Measurements from ENCODE around the gene IL24. TPM values are rescaled to one million over a fixed set of nuclear protein-coding genes. Genes with fewer than 3 reads are reported as not detected.

The IL24 gene
- total and polyA plus RNA-seq, 2 donors (not counting 1 experiment from before 2014, with no cell fraction given), result not detected

DNA sequence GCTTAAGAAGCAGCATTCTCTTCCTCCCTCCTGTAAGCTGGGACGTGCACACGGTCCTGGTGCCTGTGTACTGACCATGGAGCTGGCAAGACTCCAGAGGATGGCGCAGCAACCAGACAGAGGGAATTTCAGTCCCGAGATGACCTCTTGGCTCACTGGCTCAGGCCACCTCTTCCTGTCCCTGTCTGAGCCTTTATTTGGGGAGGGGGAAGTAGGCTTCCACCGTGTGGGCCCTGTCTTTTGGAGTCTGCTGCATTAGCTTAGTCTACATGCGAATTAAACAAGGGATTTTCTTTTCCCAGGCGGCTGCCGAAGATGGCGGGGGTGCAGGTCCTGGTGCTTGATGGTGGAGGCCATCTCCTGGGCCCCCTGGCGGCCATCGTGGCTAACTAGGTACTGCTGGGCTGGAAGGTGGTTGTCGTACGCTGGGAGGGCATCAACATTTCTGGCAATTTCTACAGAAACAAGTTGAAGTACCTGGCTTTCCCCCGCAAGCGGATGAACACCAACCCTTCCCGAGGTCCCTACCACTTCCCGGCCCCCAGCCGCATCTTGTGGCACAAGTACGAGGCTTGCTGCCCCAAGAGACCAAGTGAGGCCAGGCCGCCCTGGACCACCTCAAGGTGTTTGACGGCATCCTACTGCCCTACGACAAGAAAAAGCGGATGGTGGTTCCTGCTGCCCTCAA lies 10.2 kb downstream of the IL24 start:
- Mint-ChIP-seq H3K4me3 (peak overlapping the region; percentile 34), H3K9me3 (ENCODE audit: insufficient read depth) (no peaks in the 10 kb centered on the region), H3K4me1 (peaks cover 86% of the 10 kb centered on the region), H3K27ac (peak overlapping the region; percentile 83), H3K27me3 (no peaks in the 10 kb centered on the region)
- CTCF ChIA-PET, result interaction anchor here (0.6 to 11.6 kb wide), 12 partner anchors 11 to 188 kb away, joined by 3 to 208 read pairs (median 14); partner anchors contain the start of genes FCMR, IL20 and PIGR
- Histone ChIP-seq H4K20me1 (ENCODE audit: control insufficient read depth, insufficient read depth, low read length, poor library complexity, severe bottlenecking) (peaks cover 97% of the 10 kb centered on the region), H3K27me3 (replicated peaks in 1 of 4; ENCODE audit: control extremely low read depth in 1 of 4, control insufficient read depth in 3 of 4, insufficient read depth in 4 of 4, low read length in 3 of 4) (no peaks in the 10 kb centered on the region), H3K4me1 (ENCODE audit: control insufficient read depth in 2 of 2, insufficient read depth in 2 of 2, low read length in 2 of 2) (peaks cover 69 to 80% of the 10 kb centered on the region in 2 donors), H2AFZ (ENCODE audit: insufficient read depth, low read depth, low read length, poor library complexity, severe bottlenecking) (no peak overlapping the region), H3K36me3 (replicated peaks in 1 of 2; ENCODE audit: control extremely low read depth in 1 of 2, control insufficient read depth in 1 of 2, extremely low read depth in 1 of 2, insufficient read depth in 2 of 2, low read length in 1 of 2) (peaks cover 11 to 94% of the 10 kb centered on the region in 2 experiments), H3K4me2 (replicated peaks; ENCODE audit: low read depth, low read length, poor library complexity, severe bottlenecking) (peak overlapping the region; percentile 34), H3K27ac (ENCODE audit: low read length in 2 of 2) (peak overlapping the region in 1 of 2 donors; percentile 82), H3K79me2 (ENCODE audit: control insufficient read depth, insufficient read depth, low read length) (peaks cover 43% of the 10 kb centered on the region), H3K4me3 (ENCODE audit: control extremely low read depth in 1 of 5, extremely low read depth in 1 of 5, insufficient read depth in 1 of 5, low read depth in 2 of 5, low read length in 4 of 5) (no peak overlapping the region), H3K9me3 (ENCODE audit: control extremely low read depth in 1 of 3, control insufficient read depth in 2 of 3, insufficient read depth in 1 of 3, low read length in 2 of 3) (no peaks in the 10 kb centered on the region), H3K9ac (ENCODE audit: low read length) (no peak overlapping the region)
- POLR2A ChIA-PET, result interaction anchor here (3.0 kb wide), 1 partner anchor 12 kb away, joined by 8 read pairs; no protein-coding TSS in a partner anchor
- 95% methylated on average over 21 of the region's 23 CpGs for WGBS (ENCODE audit: insufficient coverage)
- DNase-seq, result no peak
- intact Hi-C loops (cut with micrococcal nuclease), result no loop called here
- no peak for ATAC-seq (ENCODE audit: low read depth)
- TF ChIP-seq EZH2 (IDR thresholded peaks at IDR 0.05; ENCODE audit: borderline replicate concordance, insufficient read depth, low read depth, low read length, poor library complexity, severe bottlenecking), result no peak
- TF ChIP-seq, protein P1, sequence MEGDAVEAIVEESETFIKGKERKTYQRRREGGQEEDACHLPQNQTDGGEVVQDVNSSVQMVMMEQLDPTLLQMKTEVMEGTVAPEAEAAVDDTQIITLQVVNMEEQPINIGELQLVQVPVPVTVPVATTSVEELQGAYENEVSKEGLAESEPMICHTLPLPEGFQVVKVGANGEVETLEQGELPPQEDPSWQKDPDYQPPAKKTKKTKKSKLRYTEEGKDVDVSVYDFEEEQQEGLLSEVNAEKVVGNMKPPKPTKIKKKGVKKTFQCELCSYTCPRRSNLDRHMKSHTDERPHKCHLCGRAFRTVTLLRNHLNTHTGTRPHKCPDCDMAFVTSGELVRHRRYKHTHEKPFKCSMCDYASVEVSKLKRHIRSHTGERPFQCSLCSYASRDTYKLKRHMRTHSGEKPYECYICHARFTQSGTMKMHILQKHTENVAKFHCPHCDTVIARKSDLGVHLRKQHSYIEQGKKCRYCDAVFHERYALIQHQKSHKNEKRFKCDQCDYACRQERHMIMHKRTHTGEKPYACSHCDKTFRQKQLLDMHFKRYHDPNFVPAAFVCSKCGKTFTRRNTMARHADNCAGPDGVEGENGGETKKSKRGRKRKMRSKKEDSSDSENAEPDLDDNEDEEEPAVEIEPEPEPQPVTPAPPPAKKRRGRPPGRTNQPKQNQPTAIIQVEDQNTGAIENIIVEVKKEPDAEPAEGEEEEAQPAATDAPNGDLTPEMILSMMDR (IDR thresholded peaks at IDR 0.05), result no peak

DNA sequence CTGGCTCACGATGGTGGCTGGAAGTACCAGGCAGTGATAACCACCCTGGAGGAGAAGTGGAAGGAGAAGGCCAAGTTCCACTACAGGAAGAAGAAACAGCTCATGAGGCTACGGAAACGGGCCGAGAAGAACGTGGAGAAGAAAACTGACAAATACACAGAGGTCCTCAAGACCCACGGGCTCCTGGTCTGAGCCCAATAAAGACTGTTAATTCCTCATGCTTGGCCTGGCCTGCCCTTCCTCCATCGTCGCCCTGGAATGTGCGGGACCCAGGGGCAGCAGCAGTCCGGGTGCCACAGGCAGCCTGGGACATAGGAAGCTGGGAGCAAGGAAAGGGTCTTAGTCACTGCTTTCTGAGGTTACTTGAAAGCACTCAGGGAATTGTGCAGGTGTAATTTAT lies 10.8 kb downstream of the IL24 start:
- DNase-seq (no peak), ATAC-seq (ENCODE audit: low read depth) (no peak)
- intact Hi-C loops (cut with micrococcal nuclease), result no loop called here
- H3K27me3 Mint-ChIP-seq, result no peaks in the 10 kb centered on the region
- Histone ChIP-seq H3K27me3 (replicated peaks in 1 of 4; ENCODE audit: control extremely low read depth in 1 of 4, control insufficient read depth in 3 of 4, insufficient read depth in 4 of 4, low read length in 3 of 4) (no peaks in the 10 kb centered on the region), H3K36me3 (replicated peaks in 1 of 2; ENCODE audit: control extremely low read depth in 1 of 2, control insufficient read depth in 1 of 2, extremely low read depth in 1 of 2, insufficient read depth in 2 of 2, low read length in 1 of 2) (peaks cover 14 to 94% of the 10 kb centered on the region in 2 experiments), H3K4me3 (ENCODE audit: control extremely low read depth in 1 of 5, extremely low read depth in 1 of 5, insufficient read depth in 1 of 5, low read depth in 2 of 5, low read length in 4 of 5) (no peak overlapping the region), H3K4me1 (ENCODE audit: control insufficient read depth in 2 of 2, insufficient read depth in 2 of 2, low read length in 2 of 2) (peaks cover 75 to 86% of the 10 kb centered on the region in 2 donors), H3K9me3 (ENCODE audit: control extremely low read depth in 1 of 3, control insufficient read depth in 2 of 3, insufficient read depth in 1 of 3, low read length in 2 of 3) (no peaks in the 10 kb centered on the region), H2AFZ (ENCODE audit: insufficient read depth, low read depth, low read length, poor library complexity, severe bottlenecking) (no peak overlapping the region), H3K79me2 (ENCODE audit: control insufficient read depth, insufficient read depth, low read length) (peaks cover 49% of the 10 kb centered on the region), H3K4me2 (replicated peaks; ENCODE audit: low read depth, low read length, poor library complexity, severe bottlenecking) (peak overlapping the region; percentile 5), H3K27ac (ENCODE audit: low read length in 2 of 2) (peak overlapping the region in 1 of 2 donors; percentile 82), H4K20me1 (ENCODE audit: control insufficient read depth, insufficient read depth, low read length, poor library complexity, severe bottlenecking) (peaks cover 97% of the 10 kb centered on the region), H3K9ac (ENCODE audit: low read length) (no peak overlapping the region)
- H3K4me3 Mint-ChIP-seq, result peak overlapping the region; percentile 34
- H3K9me3 Mint-ChIP-seq (ENCODE audit: insufficient read depth), result no peaks in the 10 kb centered on the region
- ChIA-PET CTCF (interaction anchor here (0.7 to 11.6 kb wide), 18 partner anchors 11 to 245 kb away, joined by 3 to 208 read pairs (median 5); partner anchors contain the start of genes FCMR, IL20 and PIGR), POLR2A (interaction anchor here (1.1 to 3.0 kb wide), 3 partner anchors 11 to 168 kb away, joined by 3 to 8 read pairs (median 5); no protein-coding TSS in a partner anchor)
- H3K4me1 Mint-ChIP-seq, result peaks cover 89% of the 10 kb centered on the region
- peak overlapping the region; percentile 83 for H3K27ac Mint-ChIP-seq
- 96% methylated on average over 10 of the region's 10 CpGs for WGBS (ENCODE audit: insufficient coverage)
- TF ChIP-seq, protein P1 (IDR thresholded peaks at IDR 0.05), result no peak
- no peak for TF ChIP-seq EZH2 (IDR thresholded peaks at IDR 0.05; ENCODE audit: borderline replicate concordance, insufficient read depth, low read depth, low read length, poor library complexity, severe bottlenecking)
